Endothelial cell of umbilical vein (primary cell): ENCODE results near the gene LAMA4. TPM values are rescaled to one million over a fixed set of nuclear protein-coding genes. Genes with fewer than 3 reads are reported as not detected.

Source experiments
- BruUV-seq: library from RNA; stranded (reverse); fragments of 400-500 nt; replicated peaks from 2 replicates; lab custom pipeline; 2021; lab: Mats Ljungman, UMichigan
- CTCF ChIA-PET: fragments of 300-600, 350-600 bp; sonication (Branson Sonifier 250); formaldehyde crosslinking; loops from one replicate; lab custom pipeline; 2021; ENCODE audit warnings: antibody characterized with exemption, inconsistent platforms; lab: Charles Lee
- POLR2A ChIA-PET: fragments of 300-600, 350-600 bp; sonication (Branson Sonifier 250); formaldehyde crosslinking; loops from one replicate; lab custom pipeline; 2021; ENCODE audit warnings: antibody characterized with exemption, inconsistent platforms; lab: Charles Lee
- DNase-seq: peaks from one replicate; pipeline ENCODE4 v3.0.0-alpha.2; 2011; ENCODE audit warnings: low read depth, low spot score
- FAIRE-seq: peaks from 2 replicates; lab custom pipeline; 2011; peaks lifted over from hg19 to GRCh38; lab: Jason Lieb, UNC
- H2AFZ ChIP-seq: 2 replicates; pipeline ENCODE4 v1.6.0; 2012; ENCODE audit warnings: low read depth, low read length, control low read depth, inconsistent platforms
- H3K27ac ChIP-seq: 2 replicates; pipeline ENCODE4 v1.5.1; 2011; ENCODE audit warnings: low read depth, mild to moderate bottlenecking, control low read depth, low read length, moderate library complexity; ENCODE audit not compliant: insufficient read depth
- H3K27me3 ChIP-seq, 2 experiments: 2 replicates each; pipeline versions ENCODE4 v1.6.0 to v1.6.1; 2011; ENCODE audit warnings: low read length in 2 of 2, mixed read lengths in 1 of 2; ENCODE audit not compliant: control insufficient read depth in 2 of 2, insufficient read depth in 2 of 2
- H3K36me3 ChIP-seq, 2 experiments: 2 replicates in 1 of 2; 3 replicates in 1 of 2; pipeline ENCODE4 v1.5.1; 2011; ENCODE audit warnings: low read length in 2 of 2, mild to moderate bottlenecking in 1 of 2, moderate library complexity in 1 of 2; ENCODE audit not compliant: control insufficient read depth in 2 of 2, insufficient read depth in 2 of 2; ENCODE audit errors: extremely low read depth in 1 of 2
- H3K4me1 ChIP-seq: 3 replicates; pipeline ENCODE4 v1.5.1; 2011; ENCODE audit warnings: mild to moderate bottlenecking, low read length; ENCODE audit not compliant: control insufficient read depth, insufficient read depth; ENCODE audit errors: extremely low read depth
- H3K4me2 ChIP-seq: 2 replicates; pipeline ENCODE4 v1.6.1; 2011; ENCODE audit warnings: low read length, control low read depth, mixed read lengths; ENCODE audit not compliant: insufficient read depth
- H3K4me3 ChIP-seq, 3 experiments: fragments of 200-600 bp in 1 of 3; sonication (generic), shearing (Covaris generic) in 1 of 3; replicated peaks in 1 of 3; 2 replicates each; pipeline ENCODE4 v1.5.1; 2011 to 2016; ENCODE audit warnings: control low read depth in 3 of 3, low read length in 3 of 3, mild to moderate bottlenecking in 2 of 3, inconsistent platforms in 1 of 3, low read depth in 1 of 3, moderate library complexity in 1 of 3; ENCODE audit not compliant: insufficient read depth in 1 of 3
- H3K79me2 ChIP-seq: 2 replicates; pipeline ENCODE4 v1.6.0; 2012; ENCODE audit warnings: low read length, inconsistent platforms; ENCODE audit not compliant: control insufficient read depth, insufficient read depth
- H3K9ac ChIP-seq: replicated peaks from 2 replicates; pipeline ENCODE3; 2011; ENCODE audit warnings: low read length, control low read depth; ENCODE audit not compliant: insufficient read depth; ENCODE audit errors: extremely low read depth
- H3K9me1 ChIP-seq: replicated peaks from 3 replicates; pipeline ENCODE4 v1.6.0; 2011; ENCODE audit warnings: mild to moderate bottlenecking, low read length; ENCODE audit not compliant: control insufficient read depth, insufficient read depth; ENCODE audit errors: extremely low read depth
- H3K9me3 ChIP-seq: replicated peaks from 2 replicates; pipeline ENCODE4 v1.5.1; 2012; ENCODE audit warnings: low read length, inconsistent platforms; ENCODE audit not compliant: control insufficient read depth, insufficient read depth
- H4K20me1 ChIP-seq: replicated peaks from 2 replicates; pipeline ENCODE3; 2011; ENCODE audit warnings: mild to moderate bottlenecking, low read length; ENCODE audit not compliant: control insufficient read depth, insufficient read depth; ENCODE audit errors: extremely low read depth
- EZH2 ChIP-seq: IDR thresholded peaks from 2 replicates; pipeline ENCODE4 v1.6.1; 2012; ENCODE audit warnings: borderline replicate concordance, low read depth, mild to moderate bottlenecking, moderate library complexity, low read length, inconsistent platforms; ENCODE audit not compliant: severe bottlenecking
- FOS ChIP-seq: IDR thresholded peaks from 2 replicates; pipeline ENCODE4 v1.6.1; 2011; ENCODE audit warnings: mild to moderate bottlenecking, low read length, moderate library complexity, borderline replicate concordance; ENCODE audit not compliant: insufficient read depth
- GATA2 ChIP-seq: IDR thresholded peaks from 2 replicates; pipeline ENCODE4 v1.7.0; 2011; ENCODE audit warnings: low read depth, mild to moderate bottlenecking, moderate library complexity, mixed read lengths, low read length; ENCODE audit not compliant: insufficient read length, insufficient read depth
- JUN ChIP-seq: IDR thresholded peaks from 2 replicates; pipeline ENCODE4 v1.6.1; 2011; ENCODE audit warnings: borderline replicate concordance, low read depth; ENCODE audit not compliant: insufficient read length, insufficient read depth
- MAX ChIP-seq: IDR thresholded peaks from 2 replicates; pipeline ENCODE4 v1.6.1; 2011; ENCODE audit not compliant: insufficient read depth, insufficient read length
- MYC ChIP-seq: IDR thresholded peaks from one replicate; pipeline ENCODE4 v1.6.1; 2011; ENCODE audit warnings: mild to moderate bottlenecking, low read depth, low read length
- POLR2A ChIP-seq: IDR thresholded peaks from 2 replicates; pipeline ENCODE4 v1.6.1; 2012; ENCODE audit warnings: low read depth, mild to moderate bottlenecking, control low read depth, low read length
- POLR2AphosphoS5 ChIP-seq: IDR thresholded peaks from 2 replicates; pipeline ENCODE4 v1.6.1; 2012; ENCODE audit warnings: low read depth, mild to moderate bottlenecking, control low read depth, low read length, moderate library complexity; ENCODE audit not compliant: insufficient read depth
- dilution Hi-C: fragments of 300-500 bp; cut with MboI; formaldehyde crosslinking; loops from one replicate; pipeline ENCODE4 v1.15.0; 2019; ENCODE audit warnings: low sequenced_read_pairs; ENCODE audit not compliant: extremely low pct_ligation_motif_present
- intact Hi-C: fragments of 100-400 bp; cut with micrococcal nuclease; formaldehyde crosslinking; loops from one replicate; pipeline ENCODE4 v1.10.0; 2022
- polyA plus RNA-seq, 4 experiments: library from polyadenylated mRNA; depleted of rRNA in 3 of 4; stranded (reverse) in 3 of 4; unstranded in 1 of 4; fragments of >200 nt; gene quantifications; 2 replicates each; pipeline versions ENCODE4 v1.2.1 to v1.2.3, GENCODE V29; 2011 to 2012; ENCODE audit warnings: missing spikeins in 1 of 4
- total RNA-seq: library from RNA; stranded (reverse); gene quantifications from 2 replicates; pipeline ENCODE4 v1.2.3, GENCODE V29; 2021
- TF ChIP-seq, protein P1 (sequence below), 2 donors: IDR thresholded peaks; 1 replicate in 1 of 2; 2 replicates in 1 of 2; pipeline ENCODE4 v1.5.1; 2011; ENCODE audit warnings: low read length in 2 of 2, mild to moderate bottlenecking in 2 of 2, moderate library complexity in 2 of 2, control low read depth in 1 of 2, inconsistent platforms in 1 of 2, low read depth in 1 of 2; ENCODE audit not compliant: insufficient read depth in 1 of 2; ENCODE audit errors: extremely low read depth in 1 of 2

The LAMA4 gene
- total and polyA plus RNA-seq, 2 donors (not counting 3 experiments of a cell fraction or from before 2014, with no cell fraction given) = 384 to 629 TPM

DNA sequence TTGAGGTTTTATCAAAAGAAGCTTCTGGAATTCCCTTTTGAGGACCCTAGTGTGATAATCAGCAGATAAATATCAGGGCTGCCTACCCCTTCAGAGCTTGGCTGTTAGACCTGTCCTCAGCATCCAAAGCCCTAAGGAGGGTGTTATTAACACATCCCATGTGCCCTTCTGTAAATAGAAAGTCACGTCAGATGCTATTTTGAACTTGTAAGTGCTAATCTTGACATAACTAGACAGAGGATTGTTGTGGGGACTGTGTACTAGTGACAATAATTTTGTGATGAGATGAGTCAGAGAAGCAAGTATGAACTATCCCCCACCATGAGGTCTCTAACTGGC, 4.9 kb upstream of the LAMA4 start:
- TF ChIP-seq FOS (no peak), POLR2AphosphoS5 (no peak), GATA2 (no peak), POLR2A (no peak), EZH2 (no peak), MYC (no peak), MAX (no peak), JUN (no peak)
- TF ChIP-seq, protein P1, sequence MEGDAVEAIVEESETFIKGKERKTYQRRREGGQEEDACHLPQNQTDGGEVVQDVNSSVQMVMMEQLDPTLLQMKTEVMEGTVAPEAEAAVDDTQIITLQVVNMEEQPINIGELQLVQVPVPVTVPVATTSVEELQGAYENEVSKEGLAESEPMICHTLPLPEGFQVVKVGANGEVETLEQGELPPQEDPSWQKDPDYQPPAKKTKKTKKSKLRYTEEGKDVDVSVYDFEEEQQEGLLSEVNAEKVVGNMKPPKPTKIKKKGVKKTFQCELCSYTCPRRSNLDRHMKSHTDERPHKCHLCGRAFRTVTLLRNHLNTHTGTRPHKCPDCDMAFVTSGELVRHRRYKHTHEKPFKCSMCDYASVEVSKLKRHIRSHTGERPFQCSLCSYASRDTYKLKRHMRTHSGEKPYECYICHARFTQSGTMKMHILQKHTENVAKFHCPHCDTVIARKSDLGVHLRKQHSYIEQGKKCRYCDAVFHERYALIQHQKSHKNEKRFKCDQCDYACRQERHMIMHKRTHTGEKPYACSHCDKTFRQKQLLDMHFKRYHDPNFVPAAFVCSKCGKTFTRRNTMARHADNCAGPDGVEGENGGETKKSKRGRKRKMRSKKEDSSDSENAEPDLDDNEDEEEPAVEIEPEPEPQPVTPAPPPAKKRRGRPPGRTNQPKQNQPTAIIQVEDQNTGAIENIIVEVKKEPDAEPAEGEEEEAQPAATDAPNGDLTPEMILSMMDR (IDR thresholded peaks at IDR 0.05; ENCODE audit: extremely low read depth in 1 of 2, insufficient read depth in 1 of 2, low read depth in 1 of 2, low read length in 2 of 2) = no peak
- ChIA-PET CTCF (interaction anchor here (3.9 kb wide), 1 partner anchor 79 kb away, joined by 11 read pairs; no protein-coding TSS in a partner anchor), POLR2A (no interaction called here)
- H3K4me1 ChIP-seq = peaks cover 14% of the 10 kb centered on the region
- no peak overlapping the region for H3K4me2 ChIP-seq
- DNase-seq = no peak
- no peaks in the 10 kb centered on the region for H3K9me3 ChIP-seq
- no TSS peak for BruUV-seq
- no peak overlapping the region for H2AFZ ChIP-seq
- no peak overlapping the region for H3K9ac ChIP-seq
- peaks cover 2% of the 10 kb centered on the region for H3K79me2 ChIP-seq
- H3K4me3 ChIP-seq = no peak overlapping the region
- intact Hi-C loops = no loop called here
- dilution Hi-C loops = no loop called here
- H3K36me3 ChIP-seq = no peaks in the 10 kb centered on the region
- no peak overlapping the region for H3K27ac ChIP-seq
- H4K20me1 ChIP-seq = no peaks in the 10 kb centered on the region
- FAIRE-seq = no peak
- no peaks in the 10 kb centered on the region for H3K9me1 ChIP-seq
- no peaks in the 10 kb centered on the region for H3K27me3 ChIP-seq
